Suprapubic skin (tissue), 4 donors: ENCODE measurements around the gene FAF1.

Experiments used
- CTCF ChIP-seq, 2 donors: fragments of 200-600 bp in 1 of 2; fragments of 450-650 bp in 1 of 2; sonication (generic) in 1 of 2; IDR thresholded peaks; one replicate each; pipeline ENCODE4 v1.5.1; 2016 to 2019; ENCODE audit warnings: antibody characterized with exemption in 2 of 2, mild to moderate bottlenecking in 1 of 2, moderate library complexity in 1 of 2
- EP300 ChIP-seq: sonication (generic); formaldehyde crosslinking; IDR thresholded peaks from one replicate; pipeline ENCODE4 v1.6.1; 2017; ENCODE audit warnings: antibody characterized with exemption
- POLR2A ChIP-seq, 2 donors: fragments of 450-650 bp; IDR thresholded peaks; one replicate each; pipeline ENCODE4 v1.6.1; 2017; ENCODE audit warnings: antibody characterized with exemption in 2 of 2, mild to moderate bottlenecking in 2 of 2, moderate library complexity in 2 of 2
- POLR2AphosphoS5 ChIP-seq, 3 donors: sonication (generic); formaldehyde crosslinking; IDR thresholded peaks; one replicate each; pipeline ENCODE4 v1.6.1; 2017; ENCODE audit warnings: antibody characterized with exemption in 3 of 3

DNA sequence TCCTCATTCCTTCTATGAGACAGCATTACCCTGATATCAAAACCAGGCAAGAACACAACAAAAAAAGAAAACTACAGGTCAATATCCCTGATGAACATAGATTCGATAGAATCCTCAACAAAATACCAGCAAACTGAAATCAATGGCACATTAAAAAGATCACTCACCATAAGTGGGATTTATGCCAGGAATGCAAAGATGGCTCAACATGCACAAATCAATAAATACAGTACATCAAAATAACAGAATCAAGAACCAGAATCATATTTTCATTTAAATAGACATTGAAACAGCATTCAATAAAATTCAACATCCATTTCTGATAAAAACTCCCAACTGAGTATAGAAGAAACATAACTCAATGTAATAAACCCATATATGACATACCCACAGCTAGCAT is 36.5 kb downstream of the FAF1 start:
- TF ChIP-seq CTCF (IDR thresholded peaks at IDR 0.05), result no peak
- no peak for TF ChIP-seq POLR2A (IDR thresholded peaks at IDR 0.05)
- TF ChIP-seq POLR2AphosphoS5 (IDR thresholded peaks at IDR 0.05), result no peak
- TF ChIP-seq EP300, result no peak
